ENCODE measurements around the gene ZG16B.
A peak's percentile ranks its signal among the peaks of the same experiment; 100 is the strongest.

ZG16B gene

GRCh38 chr16:2821487-2822157 lies 8.5 kb upstream of the ZG16B start:
- FAIRE-seq = no peak
- DNase-seq (ENCODE audit: insufficient read length, low spot score) = no peak

- no peak for FAIRE-seq
- no peak for DNase-seq (ENCODE audit: insufficient read length, low spot score)
Measured at GRCh38 chr16:2822158-2822495, 8.0 kb upstream of the ZG16B start.

- DNase-seq (ENCODE audit: insufficient read length, low spot score) (no peak), FAIRE-seq (no peak)
Measured at GRCh38 chr16:2822496-2822895, 7.6 kb upstream of the ZG16B start.

- no peak for DNase-seq (ENCODE audit: insufficient read length, low spot score)
Measured at GRCh38 chr16:2824626-2825025, 5.5 kb upstream of the ZG16B start.

DNA sequence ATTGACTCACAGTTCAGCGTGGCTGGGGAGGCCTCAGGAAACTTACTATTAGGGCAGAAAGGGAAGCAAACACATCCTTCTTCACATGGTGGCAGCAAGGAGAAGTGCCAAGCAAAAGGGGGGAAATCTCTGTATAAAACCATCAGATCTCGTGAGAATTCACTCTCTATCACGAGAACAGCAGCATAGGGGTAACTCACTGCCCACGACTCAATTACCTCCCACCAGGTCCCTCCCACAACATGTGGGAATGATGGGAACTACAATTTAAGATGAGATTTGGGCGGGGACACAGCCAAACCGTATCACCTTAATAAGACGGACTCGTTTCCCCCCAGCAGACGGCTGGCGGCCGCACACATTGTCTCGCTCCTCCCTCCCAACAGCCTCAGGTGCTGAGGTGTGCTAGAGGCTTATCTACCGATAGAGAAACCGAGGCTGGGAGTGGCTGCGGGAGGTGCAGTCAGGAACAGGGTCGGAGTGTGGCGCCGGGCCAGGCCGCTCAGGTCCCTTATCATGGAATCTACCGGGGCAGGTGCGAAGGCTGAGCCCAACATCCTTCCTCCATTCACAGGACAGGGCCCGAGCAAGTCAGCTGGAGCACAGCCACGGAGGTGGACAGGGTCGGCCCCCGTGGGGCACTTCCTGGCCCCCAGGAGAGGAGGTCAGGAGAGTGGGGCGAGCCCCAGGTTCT lies 4.9 kb upstream of the ZG16B start:
- no peak for DNase-seq (ENCODE audit: insufficient read length, low spot score)
- FAIRE-seq = no peak

More at GRCh38 chr16:2824626-2825025, 5.5 kb upstream of the ZG16B start:
- FAIRE-seq = no peak

GRCh38 chr16:2825906-2826305 lies 4.2 kb upstream of the ZG16B start:
- FAIRE-seq (no peak), DNase-seq (ENCODE audit: insufficient read length, low spot score) (no peak)

DNA sequence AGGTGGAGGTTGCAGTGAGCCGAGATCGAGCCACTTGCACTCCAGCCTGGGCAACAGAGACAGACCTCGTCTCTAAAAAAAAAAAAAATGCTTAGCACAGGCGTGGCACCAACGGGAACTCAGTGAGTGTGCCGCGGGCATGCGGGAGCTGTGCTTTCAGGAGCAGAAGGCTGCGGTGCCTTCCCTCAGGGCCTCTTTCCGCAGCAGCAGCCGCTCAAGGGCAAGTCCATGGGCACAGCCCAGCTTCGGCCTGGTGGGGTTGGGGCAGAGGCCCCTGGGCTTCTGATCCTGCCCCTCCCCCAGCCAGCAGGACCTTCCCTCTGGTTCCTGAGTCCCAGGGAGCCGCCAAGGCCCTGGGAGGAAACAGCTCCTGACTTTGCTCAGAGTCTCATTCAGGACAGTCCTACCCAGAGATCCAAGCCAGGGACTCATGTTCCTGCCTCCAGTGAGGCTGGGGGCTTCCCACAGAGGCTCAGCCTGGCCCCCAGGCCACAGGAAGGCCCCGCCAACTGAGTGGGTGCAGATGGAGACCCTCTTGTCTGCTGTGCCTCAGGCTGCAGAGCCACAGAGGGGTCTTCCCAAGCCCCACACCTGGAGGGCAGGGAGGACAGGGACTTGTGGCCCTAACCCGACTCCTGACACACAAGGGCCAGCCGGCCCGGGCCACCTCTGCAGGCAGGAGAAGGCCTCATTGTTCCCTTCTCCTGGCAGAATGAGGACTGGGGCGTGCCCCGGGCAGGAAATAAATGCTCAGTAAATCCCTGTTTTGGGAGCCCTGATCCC lies 3.3 kb upstream of the ZG16B start:
- no peak for DNase-seq (ENCODE audit: insufficient read length, low spot score)
- no peak for FAIRE-seq

DNA sequence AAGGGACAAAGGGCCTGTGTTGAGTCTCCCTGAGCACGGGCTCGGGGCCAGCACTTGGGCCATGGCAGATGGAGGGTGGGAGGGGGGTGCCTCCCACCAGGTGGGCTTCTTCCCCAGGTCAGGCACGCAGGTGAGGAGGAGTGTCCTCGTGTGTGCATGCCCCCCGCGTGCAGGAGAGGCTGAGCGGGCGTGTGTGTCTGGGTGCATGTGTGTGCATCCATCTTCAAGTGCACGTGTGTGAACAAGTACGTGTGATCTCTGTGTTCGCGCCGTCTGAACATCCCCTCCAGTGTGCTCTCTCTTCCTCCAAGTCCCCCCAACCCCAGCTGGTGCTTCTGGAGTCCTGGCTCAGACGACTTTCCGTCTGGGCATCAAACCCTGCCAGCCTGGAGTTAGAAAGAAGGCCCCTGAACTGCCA lies 2.7 kb upstream of the ZG16B start:
- FAIRE-seq (no peak), DNase-seq (ENCODE audit: insufficient read length, low spot score) (no peak)

- FAIRE-seq (no peak), DNase-seq (ENCODE audit: insufficient read length, low spot score) (no peak)
Measured at GRCh38 chr16:2827831-2828520, 2.1 kb upstream of the ZG16B start.

- no peak for FAIRE-seq
- no peak for DNase-seq (ENCODE audit: insufficient read length, low spot score)
Measured at GRCh38 chr16:2828521-2828840, 1.6 kb upstream of the ZG16B start.

GRCh38 chr16:2828876-2829430 lies 1.1 kb upstream of the ZG16B start:
- no peak for FAIRE-seq
- DNase-seq (ENCODE audit: insufficient read length, low spot score) = no peak

GRCh38 chr16:2830355-2830695 lies 222 bp downstream of the ZG16B start:
- DNase-seq (ENCODE audit: insufficient read length, low spot score) (no peak), FAIRE-seq (no peak)

- no peak for DNase-seq (ENCODE audit: insufficient read length, low spot score)
- FAIRE-seq = no peak
Measured at GRCh38 chr16:2831203-2831602, 1.1 kb downstream of the ZG16B start.

DNA sequence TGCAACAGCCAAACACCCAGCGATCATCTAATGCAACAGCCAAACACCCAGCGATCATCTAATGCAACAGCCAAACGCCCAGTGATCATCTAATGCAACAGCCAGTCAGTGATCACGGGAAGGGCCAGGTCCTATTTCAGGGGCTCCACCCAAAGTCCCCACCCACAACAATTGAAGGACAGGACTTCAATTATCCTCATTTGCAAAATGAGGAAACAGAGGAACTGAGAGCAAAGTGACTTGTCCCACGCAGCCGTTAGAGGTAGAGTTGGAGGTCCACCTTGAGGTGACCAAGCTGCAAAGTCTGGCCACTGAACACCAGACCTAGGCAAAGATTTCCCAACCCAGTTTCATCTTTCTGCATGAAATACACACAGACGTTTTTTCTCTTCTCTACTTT lies 3.7 kb downstream of the ZG16B start:
- DNase-seq (ENCODE audit: insufficient read length, low spot score) (no peak), FAIRE-seq (no peak)

DNA sequence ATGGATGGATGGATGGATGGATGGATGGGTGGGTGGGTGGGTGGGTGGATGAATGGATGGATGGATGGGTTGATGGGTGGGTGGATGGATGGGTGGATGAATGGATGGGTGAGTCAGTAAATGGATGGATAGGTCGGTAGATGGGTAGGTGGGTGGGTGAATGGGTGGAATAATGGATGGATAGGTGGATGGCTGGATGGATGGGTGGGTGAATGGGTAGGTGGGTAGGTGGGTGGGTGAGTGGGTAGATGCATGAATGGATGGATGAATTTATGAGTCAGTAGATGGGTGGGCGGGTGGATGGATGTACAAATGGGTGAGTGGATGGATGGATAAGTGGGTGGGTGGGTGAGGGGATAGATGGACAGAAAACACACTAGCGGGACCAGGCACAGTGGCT lies 4.9 kb downstream of the ZG16B start:
- FAIRE-seq (peak; percentile 80), DNase-seq (ENCODE audit: insufficient read length, low spot score) (no peak)

- peak; percentile 92 for DNase-seq (ENCODE audit: insufficient read length, low spot score)
- peak; percentile 98 for FAIRE-seq
Measured at GRCh38 chr16:2835638-2836493, 5.8 kb downstream of the ZG16B start.

DNA sequence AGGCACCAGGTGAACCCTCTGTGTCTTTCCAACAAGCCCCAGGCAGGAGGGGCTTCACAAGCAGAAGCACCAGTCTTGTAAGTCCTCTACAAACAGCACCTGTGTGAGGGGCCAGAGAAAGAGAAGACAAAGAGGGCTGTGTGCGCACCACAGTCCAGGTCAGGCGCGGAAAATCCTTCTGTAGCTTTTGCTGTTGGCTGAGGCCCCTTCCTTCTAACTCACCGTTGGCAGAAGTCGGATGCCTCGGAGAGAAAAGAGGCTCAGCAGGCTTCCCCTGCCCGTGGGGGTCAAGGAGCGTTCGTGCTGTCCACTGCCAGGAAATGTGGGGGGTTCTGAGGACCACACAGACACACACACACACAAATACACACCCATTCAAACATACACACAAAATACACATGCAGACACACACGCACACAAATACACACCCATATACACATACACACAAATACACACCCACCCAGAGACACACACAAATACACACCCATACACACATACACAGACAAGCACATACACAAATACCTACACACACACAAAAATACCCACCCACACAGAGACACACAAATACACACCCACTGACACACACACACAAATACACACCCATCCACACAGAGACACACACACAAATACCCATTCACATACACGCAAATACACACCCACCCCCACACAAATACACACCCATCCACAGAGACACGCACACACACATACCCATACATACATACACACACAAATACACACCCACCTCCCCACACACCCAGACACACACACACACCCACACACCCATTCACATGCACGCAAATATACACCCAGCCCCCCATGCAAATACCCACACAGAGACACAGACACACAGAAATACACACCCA lies 6.8 kb downstream of the ZG16B start:
- no peak for DNase-seq (ENCODE audit: insufficient read length, low spot score)

GRCh38 chr16:2838928-2839327 lies 8.8 kb downstream of the ZG16B start:
- peak; percentile 94 for FAIRE-seq

More for the DNA sequence above, 6.8 kb downstream of the ZG16B start:
- no peak for FAIRE-seq

More at GRCh38 chr16:2838928-2839327, 8.8 kb downstream of the ZG16B start:
- peak; percentile 91 for DNase-seq (ENCODE audit: insufficient read length, low spot score)
